MG63 (cell line): Measurements from ENCODE around the gene EEF2K. TPM values are rescaled to one million over a fixed set of nuclear protein-coding genes. Genes with fewer than 3 reads are reported as not detected.
"Not testable (repeated sequence)": the region's sequence is repeated elsewhere in the genome, so short reads cannot be mapped to it uniquely, and the experiment has no call there.

Experiments used
- DNase-seq: peaks from one replicate; pipeline ENCODE4 v3.0.0-alpha.2; 2020
- H3K27me3 ChIP-seq: fragments of 250-450 bp; sonication (Bioruptor Pico); 2 replicates; pipeline ENCODE4 v1.5.1; 2020; ENCODE audit warnings: mild to moderate bottlenecking, moderate library complexity
- H3K36me3 ChIP-seq: fragments of 250-450 bp; sonication (Bioruptor Pico); 2 replicates; pipeline ENCODE4 v1.5.1; 2020; ENCODE audit warnings: mild to moderate bottlenecking, moderate library complexity
- H3K4me3 ChIP-seq: fragments of 250-450 bp; sonication (Bioruptor Pico); 2 replicates; pipeline ENCODE4 v1.5.1; 2020; ENCODE audit warnings: mild to moderate bottlenecking, moderate library complexity
- H3K9me3 ChIP-seq: fragments of 250-450 bp; sonication (Bioruptor Pico); 2 replicates; pipeline ENCODE4 v1.5.1; 2020; ENCODE audit warnings: mild to moderate bottlenecking, moderate library complexity
- total RNA-seq: library from RNA; depleted of rRNA; stranded (reverse); fragments of >200 nt; shearing (Covaris generic); gene quantifications from 2 replicates; pipeline ENCODE4 v1.2.3, GENCODE V29; 2014; ENCODE audit warnings: low replicate concordance

Gene EEF2K
- total RNA-seq, 1 experiment from 2014 or later = 27.1 TPM

DNA sequence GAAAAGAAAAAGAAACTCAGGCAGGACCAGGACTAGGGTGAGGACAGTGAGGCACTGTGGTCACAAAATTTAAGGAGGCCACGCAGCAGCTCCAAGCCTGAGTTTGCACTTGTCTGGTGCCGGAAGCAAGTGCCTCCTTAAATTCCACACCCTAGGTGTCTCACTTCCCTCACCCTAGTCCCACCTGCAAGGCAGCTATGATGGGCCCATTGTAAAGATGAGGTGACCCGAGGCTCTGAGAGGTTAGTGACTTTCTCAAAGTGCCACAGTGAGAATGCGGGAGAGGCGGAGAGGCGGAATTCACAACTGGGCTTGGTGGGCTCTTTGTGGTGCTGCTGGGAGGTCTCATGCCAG lies 21.5 kb upstream of the EEF2K start:
- Histone ChIP-seq H3K27me3 (no peaks in the 10 kb centered on the region), H3K36me3 (no peaks in the 10 kb centered on the region), H3K9me3 (no peaks in the 10 kb centered on the region), H3K4me3 (no peak overlapping the region)
- no peak for DNase-seq

DNA sequence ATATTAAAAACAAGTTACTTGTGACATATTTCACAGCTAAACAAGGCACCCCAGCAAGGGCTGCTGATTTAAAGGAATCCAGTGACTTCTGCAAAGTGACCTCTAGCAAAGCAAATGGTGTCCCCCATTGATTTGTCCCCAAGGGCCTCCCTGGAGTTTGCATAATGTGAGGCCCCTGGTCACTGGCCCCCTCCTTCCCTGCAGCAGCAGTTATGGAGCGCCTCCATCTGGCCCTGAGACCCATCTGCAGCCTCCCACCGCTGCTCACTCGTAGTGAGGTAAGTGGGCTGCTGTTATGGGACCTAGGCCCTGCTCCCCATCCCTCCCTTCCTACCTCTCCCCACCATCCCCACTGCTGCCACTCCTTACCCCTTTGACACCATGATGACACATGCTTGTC lies 19.6 kb upstream of the EEF2K start:
- Histone ChIP-seq H3K9me3 (no peaks in the 10 kb centered on the region), H3K27me3 (no peaks in the 10 kb centered on the region), H3K4me3 (no peak overlapping the region), H3K36me3 (no peaks in the 10 kb centered on the region)
- DNase-seq = no peak

DNA sequence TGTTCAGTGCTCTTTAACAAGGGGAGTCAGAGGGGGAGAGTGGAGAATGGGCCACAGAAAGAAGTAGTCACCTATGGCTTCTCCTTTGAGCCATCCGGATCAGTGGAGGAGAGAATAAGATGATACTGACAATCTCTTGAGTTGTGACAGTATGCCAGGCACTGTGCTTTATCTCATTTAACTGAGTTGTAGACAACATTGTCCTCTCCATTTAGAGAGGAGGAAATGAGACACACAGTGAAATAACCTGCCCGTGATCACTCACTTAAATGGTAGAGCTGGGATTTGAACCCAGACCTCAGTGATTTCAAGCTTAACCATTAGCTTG lies 17.8 kb upstream of the EEF2K start:
- H3K27me3 ChIP-seq = no peaks in the 10 kb centered on the region
- H3K9me3 ChIP-seq = no peaks in the 10 kb centered on the region
- H3K36me3 ChIP-seq = no peaks in the 10 kb centered on the region
- no peak for DNase-seq
- no peak overlapping the region for H3K4me3 ChIP-seq

DNA sequence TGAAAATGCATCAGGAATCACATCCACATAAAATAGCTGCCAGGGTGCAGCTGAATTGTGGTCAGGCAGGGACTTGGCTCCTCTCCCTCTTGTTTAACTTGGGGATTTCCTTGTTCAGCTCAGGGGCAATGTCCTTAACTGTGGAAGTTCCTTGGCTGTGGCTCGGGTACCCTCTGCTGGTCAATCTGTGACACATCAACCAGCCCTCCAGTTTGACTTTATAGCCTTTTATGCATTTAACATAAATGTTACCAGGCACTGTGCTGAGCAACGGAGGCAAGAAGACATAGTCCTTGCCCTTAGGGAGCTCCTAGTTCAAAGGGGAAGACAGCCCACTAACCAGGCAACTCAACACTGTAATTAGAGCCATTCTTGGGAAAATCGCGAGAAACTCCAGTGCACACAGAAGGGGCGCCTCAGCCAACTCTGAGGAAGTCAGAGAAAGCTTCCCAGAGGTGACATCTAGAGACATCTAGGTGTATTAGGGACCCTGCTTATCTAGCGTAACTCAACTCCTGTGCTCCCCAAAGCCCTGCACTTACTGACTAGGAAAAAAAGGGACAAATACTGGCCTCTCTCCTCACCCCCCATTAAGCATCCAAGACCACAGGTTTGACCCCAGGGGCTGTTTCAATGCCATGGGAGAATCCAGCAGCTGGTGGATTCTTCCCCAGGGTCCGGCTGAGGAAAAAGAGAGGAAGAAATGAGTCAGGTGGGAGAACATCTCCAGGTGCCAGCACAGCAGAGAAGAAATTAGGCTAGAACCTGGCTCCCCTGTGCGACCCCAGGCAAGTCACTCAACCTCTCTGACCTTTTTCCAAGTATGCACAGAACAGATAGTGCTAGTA lies 17.3 kb upstream of the EEF2K start:
- no peak overlapping the region for H3K4me3 ChIP-seq
- no peaks in the 10 kb centered on the region for H3K36me3 ChIP-seq
- DNase-seq = peak; percentile 84
- H3K9me3 ChIP-seq = no peaks in the 10 kb centered on the region
- no peaks in the 10 kb centered on the region for H3K27me3 ChIP-seq

DNA sequence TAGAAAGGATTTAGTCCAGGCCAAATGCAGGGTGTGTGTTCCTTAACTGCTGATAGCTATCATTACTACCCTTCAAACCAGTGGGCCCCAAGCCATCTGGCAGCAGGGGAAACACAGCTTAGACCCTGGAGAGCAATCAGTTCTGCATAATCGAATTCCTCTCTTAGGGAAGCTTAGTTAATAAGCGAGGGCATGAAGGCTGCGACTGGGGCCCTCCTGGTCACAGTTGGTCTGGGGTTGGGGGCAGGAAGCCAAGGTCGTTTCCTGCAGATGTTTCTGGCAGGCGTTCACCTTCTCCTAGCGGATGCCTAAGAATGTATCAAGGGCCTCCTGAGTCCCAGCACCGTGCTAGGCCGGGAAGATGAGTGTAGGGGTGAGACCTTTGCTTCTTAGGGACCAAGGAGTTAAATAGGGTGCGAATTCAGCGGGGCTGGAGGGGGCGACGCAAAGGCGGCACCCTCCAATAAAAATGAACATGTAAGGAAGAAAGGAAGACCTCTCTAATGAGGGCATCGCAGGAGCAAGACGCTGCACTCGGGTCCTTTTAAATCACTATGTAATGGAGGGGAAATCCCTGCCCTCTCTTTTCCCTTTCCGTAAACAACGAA lies 16.5 kb upstream of the EEF2K start:
- peak overlapping the region; percentile 51 for H3K4me3 ChIP-seq
- H3K36me3 ChIP-seq = no peaks in the 10 kb centered on the region
- no peaks in the 10 kb centered on the region for H3K27me3 ChIP-seq
- H3K9me3 ChIP-seq = no peaks in the 10 kb centered on the region
- peak; percentile 40 for DNase-seq

DNA sequence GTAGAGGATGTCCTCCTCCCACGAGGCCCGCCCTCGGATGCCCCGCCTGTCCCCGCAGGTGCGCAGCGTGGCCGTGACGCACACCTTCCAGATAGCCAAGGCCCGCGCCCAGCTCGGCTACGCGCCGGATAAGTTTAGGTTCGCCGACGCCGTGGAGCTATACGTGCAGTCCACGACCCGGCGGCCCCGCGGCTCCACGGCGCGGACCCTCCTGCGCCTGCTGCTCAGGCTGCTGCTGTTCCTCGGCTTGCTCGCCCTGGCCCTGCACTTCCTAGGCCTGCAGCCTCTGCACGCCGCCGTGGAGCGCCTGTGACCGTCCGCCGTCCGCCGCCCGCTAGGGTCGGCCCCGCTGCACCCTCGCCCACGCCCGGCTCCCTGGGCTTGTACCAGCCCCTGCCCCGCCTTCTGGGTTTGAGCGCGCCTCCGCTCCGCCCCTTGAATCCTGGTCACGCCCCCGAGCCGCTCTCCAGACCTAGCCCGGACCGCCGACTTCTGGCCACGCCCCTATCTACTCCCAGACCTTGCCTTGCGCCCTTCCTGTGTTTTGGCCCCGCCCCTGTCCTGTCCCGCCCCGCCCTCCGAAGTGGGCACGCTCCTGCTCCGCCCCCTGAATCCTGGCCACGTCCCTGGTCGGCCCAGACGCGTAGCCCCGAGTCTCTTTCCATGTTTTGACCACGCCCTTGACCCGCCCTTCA lies 15.8 kb upstream of the EEF2K start:
- no peaks in the 10 kb centered on the region for H3K9me3 ChIP-seq
- no peaks in the 10 kb centered on the region for H3K27me3 ChIP-seq
- H3K36me3 ChIP-seq = no peaks in the 10 kb centered on the region
- peak overlapping the region; percentile 51 for H3K4me3 ChIP-seq
- peak; percentile 99 for DNase-seq

DNA sequence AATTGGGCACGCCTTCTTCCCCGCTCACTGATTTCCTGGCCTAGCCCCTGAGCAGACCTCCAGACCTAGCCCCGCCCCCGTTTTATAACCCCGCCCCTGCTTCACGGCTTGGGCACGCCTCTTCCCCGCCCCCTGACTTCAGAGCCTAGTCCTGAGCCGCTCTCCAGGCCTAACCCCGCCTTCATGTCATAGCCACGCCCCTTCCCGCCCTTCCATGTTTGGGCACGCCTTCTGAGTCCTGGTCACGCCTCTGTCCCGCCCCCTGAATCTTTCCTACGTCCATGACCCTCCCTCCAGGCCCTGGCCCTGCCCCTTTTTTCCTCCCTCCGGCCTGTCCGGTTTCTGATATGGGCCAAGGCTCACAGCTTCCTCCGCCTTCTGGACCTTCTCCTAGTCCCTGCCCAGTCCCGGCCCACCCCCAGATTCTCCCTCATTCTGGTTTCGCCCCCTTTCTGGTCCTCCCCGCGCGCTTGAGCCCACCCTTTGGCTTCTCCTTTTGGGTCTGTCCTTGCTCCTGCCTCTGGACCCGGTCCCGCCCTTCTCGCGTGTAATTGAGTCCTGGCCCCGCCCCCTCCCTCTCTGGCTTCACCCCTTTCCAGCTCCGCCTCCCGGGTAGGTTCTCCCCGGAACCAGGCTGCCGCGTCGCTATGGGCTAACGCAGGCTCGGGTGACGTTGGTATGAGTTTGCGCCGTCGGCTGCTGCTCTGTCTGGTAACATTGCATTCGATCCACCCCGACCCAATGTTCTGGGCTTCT lies 15.1 kb upstream of the EEF2K start:
- Histone ChIP-seq H3K27me3 (no peaks in the 10 kb centered on the region), H3K9me3 (no peaks in the 10 kb centered on the region), H3K36me3 (no peaks in the 10 kb centered on the region), H3K4me3 (peak overlapping the region; percentile 60)
- DNase-seq = peak; percentile 99

DNA sequence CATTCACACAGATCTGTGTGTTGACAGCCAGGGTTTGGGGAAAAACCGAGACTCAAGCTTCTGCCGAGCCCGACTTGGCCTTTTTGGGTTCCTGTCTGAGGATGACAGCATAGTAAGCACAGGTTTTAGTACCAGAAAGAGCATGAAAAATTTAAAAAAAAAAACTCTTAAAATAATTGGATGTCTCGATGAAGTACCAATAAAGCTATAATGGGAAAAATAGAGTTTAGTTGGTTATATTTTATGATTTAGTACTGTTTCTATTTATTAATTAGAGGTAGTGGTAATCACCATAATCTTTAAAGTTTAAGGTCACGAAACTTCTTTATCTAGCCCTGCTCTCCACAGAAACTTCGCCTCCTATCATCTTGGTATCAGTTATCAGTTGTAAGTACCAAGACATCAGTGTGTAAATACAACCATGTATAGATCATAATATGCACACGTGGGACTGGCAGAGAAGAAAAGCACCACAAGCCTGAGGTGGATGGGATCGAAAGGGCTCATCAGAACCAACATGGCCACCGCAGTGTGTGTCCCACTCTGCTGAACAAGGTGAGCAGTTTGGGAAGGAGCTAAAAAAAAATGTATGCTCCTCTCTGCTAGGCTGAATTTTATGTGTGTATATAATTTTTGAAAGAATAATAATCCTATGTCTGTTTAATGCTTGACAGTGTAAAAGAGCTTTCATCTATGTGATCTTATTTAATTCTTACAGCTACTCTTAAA lies 14.4 kb upstream of the EEF2K start:
- Histone ChIP-seq H3K4me3 (peak overlapping the region; percentile 60), H3K36me3 (no peaks in the 10 kb centered on the region), H3K9me3 (no peaks in the 10 kb centered on the region), H3K27me3 (no peaks in the 10 kb centered on the region)
- no peak for DNase-seq

DNA sequence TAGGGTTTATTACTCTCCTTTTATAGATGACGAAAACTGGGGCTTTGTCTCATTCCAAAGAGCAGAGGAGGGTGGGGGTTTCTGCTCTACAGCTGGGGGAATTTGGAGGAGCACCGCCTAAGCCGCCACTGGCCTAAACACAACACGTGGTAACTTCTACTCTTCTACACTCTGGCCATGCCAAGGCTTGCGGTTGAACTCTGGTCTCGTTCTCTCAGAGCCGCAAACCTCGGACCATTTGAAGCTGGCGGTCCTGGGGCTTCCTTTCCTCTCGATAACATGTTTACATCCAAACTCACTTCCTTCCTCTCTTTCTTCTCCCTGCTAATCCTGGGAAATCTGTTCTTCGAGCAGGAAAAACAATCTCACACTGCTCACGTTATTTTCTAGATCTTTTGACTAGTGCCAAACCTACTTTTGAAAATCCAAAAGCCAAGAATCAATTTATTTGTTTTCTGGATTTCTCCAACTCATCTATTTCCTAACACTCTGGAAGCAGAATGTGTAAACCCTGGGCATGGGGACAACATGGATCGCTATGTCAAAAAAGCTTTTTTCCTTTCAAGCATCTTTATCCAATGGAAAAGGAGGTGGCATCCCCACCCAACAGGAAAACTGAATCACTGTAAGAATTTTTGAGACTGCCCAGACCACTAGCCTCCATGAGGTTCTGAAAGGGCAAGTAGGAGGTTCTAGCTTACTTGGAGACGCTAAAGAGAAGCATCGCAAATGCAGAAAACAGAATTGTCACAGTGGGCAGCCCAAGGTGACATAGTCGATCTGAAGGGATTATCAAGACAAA lies 13.6 kb upstream of the EEF2K start:
- no peaks in the 10 kb centered on the region for H3K27me3 ChIP-seq
- DNase-seq = peak; percentile 90
- no peaks in the 10 kb centered on the region for H3K9me3 ChIP-seq
- H3K4me3 ChIP-seq = peak overlapping the region; percentile 60
- no peaks in the 10 kb centered on the region for H3K36me3 ChIP-seq

DNA sequence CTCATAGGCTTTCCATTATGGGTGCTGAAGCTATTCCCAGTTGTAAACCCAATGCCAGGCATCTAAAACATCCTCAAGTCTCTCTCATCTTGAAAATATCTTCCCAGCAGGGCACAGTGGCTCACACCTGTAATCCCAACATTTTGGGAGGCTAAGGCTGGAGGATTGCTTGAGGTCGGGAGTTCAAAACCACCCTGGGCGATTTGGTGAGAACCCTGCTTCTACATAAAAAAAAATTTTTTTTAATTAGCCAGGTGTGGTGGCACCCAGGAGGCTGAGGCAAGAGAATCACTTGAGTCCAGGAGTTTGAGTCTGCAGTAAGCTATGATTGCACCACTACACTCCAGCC lies 13.0 kb upstream of the EEF2K start:
- Histone ChIP-seq H3K36me3 (no peaks in the 10 kb centered on the region), H3K4me3 (no peak overlapping the region), H3K27me3 (no peaks in the 10 kb centered on the region), H3K9me3 (no peaks in the 10 kb centered on the region)
- no peak for DNase-seq

DNA sequence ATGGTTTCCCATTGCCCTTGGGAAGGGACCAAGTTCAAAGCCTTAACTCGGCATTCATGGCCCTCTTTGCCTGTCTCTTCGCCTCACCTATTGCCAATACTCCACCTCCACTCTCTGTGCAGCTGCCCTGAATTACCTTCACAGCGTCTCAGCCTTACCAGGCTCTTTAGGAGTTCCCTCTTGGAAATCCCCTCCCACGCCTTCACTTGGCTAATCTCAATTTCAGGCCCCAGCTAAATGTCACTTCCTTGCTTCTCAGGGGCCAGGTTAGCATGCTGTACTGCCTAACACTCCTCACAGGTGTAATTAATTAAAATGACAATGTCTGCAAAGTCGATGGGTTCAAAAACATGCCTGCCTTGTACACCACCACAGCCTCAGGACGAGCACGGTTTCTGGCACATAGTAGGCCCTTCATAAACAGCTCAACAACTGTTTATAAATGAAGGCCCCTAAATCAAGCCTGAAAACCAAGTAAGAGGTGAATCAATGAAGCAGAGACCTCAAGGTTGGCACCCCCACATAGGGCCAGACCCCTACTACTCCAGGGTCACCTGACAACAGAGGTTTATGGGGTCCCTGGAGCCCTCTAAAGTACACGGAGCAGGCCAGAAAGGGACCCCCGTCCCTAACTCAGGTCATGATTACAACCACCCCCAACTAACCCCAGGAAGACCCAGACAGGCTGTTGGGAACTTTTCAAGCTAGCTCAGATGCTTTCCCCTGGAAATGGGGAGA lies 11.2 kb upstream of the EEF2K start:
- H3K9me3 ChIP-seq = no peaks in the 10 kb centered on the region
- H3K27me3 ChIP-seq = no peaks in the 10 kb centered on the region
- H3K36me3 ChIP-seq = no peaks in the 10 kb centered on the region
- no peak overlapping the region for H3K4me3 ChIP-seq
- DNase-seq = no peak

DNA sequence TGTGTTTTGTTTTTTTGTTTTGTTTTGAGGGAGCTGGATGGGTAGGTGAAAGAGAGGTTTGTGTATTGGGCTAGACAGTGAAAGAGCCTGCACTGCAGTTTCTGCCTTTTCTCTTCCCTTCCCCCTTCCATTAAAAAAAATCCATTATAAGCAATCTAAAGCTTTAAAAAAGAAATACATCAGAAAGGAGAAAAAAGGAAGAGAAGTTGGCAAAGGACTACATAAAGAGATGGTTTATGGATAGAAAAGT lies 10.7 kb upstream of the EEF2K start:
- H3K4me3 ChIP-seq = no peak overlapping the region
- no peaks in the 10 kb centered on the region for H3K27me3 ChIP-seq

DNA sequence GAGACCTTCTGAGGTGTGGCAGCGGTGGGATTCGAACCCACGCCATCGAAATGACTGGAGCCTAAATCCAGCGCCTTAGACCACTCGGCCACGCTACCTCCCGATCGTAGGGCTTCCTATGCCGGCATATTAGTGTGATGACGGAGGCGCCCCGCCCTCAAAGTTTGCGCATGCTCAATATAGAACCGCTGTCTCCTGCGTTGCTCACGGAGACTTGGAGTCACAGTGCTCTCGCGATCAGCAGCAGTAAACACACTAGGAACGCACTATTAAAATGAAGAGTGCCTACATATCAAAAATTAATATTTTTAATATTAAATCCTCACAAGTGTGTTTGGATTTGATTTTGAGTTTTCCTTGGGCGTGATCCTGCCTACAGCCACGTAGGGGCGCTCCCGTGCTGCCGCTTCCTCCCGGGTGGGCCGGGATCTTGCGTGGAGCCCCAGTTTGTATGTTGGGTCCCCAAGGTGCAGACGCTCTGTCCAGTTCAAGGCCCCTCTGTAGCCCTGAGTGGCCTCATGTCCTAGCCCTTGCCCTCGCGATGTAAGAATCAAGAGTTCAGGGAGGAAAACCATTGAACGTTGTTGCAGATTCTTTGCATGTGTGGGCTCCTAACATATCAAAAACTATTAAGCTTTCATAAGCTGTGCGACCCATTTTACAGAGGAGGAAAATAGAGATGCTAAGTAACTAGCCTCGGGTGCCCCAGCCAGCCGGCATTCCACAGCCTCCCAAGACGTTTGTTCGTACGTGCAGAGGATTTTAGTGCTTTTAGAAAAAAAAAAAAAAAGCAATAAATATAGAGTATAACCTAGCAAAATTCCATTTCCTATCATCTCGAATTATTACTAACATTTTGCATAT lies 10.2 kb upstream of the EEF2K start:
- H3K27me3 ChIP-seq = no peaks in the 10 kb centered on the region
- H3K9me3 ChIP-seq = no peaks in the 10 kb centered on the region
- DNase-seq = peak; percentile 77
- H3K36me3 ChIP-seq = no peaks in the 10 kb centered on the region
- H3K4me3 ChIP-seq = peak overlapping the region; percentile 67

More for the DNA sequence above, 10.7 kb upstream of the EEF2K start:
- H3K9me3 ChIP-seq = no peaks in the 10 kb centered on the region
- no peak for DNase-seq
- H3K36me3 ChIP-seq = no peaks in the 10 kb centered on the region

DNA sequence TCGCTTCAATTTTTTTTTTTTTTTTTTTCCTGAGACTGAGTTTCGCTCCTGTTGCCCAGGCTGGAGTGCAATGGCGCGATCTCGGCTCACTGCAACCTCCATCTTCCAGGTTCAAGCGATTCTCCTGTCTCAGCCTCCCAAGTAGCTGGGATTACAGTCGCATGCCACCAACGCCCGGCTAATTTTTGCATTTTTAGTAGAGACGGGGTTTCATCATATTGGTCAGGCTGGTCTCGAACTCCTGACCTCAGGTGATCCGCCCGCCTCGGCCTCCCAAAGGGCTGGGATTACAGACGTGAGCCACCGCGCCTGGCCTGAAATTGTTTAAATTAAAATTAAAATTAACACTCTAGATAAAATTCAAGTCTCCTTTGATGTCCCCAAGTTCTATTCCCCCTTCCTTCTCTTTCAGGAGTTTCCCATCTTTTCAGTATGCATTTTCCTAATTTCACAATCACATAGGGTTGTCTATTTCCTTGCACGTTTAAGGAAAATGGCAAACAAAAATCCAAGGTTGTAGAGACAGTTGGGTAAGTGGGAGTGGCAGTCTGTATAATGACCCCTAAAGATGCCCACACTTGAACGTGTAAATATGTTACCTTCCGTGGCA lies 9.4 kb upstream of the EEF2K start:
- H3K4me3 ChIP-seq = peak overlapping the region; percentile 67
- DNase-seq, H3K36me3 ChIP-seq, H3K9me3 ChIP-seq, H3K27me3 ChIP-seq: not testable (repeated sequence)
